ENCODE data around the gene STMN1. TPM values are rescaled to one million over a fixed set of nuclear protein-coding genes. Genes with fewer than 3 reads are reported as not detected.

The STMN1 gene
- total RNA-seq, 1 donor from 2014 or later: 91.8 TPM

DNA sequence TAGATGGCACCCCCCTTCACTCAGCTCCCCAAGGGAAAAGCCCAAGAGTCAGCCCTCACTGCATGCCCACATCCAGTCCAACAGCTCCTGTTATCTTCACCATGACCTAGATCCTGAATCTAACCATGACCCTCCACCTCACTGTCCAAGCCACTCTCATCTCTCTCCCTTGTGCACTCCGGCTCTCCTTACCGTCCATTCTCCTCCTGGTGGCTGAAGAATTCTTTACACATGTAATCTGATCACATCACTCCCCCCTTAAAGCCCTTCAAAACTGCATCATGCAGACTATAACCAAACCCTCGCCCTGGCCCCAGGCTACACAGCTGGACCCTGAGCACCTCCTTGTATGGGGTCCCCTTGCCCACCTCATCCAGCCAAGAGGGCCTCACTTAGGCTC is 16.7 kb downstream of the STMN1 start:
- Histone ChIP-seq H3K36me3 (no peaks in the 10 kb centered on the region), H3K4me3 (no peak overlapping the region), H3K27me3 (no peaks in the 10 kb centered on the region), H3K27ac (no peak overlapping the region), H3K9me3 (no peaks in the 10 kb centered on the region), H3K4me1 (peaks cover 41% of the 10 kb centered on the region)
- TF ChIP-seq, protein P1, sequence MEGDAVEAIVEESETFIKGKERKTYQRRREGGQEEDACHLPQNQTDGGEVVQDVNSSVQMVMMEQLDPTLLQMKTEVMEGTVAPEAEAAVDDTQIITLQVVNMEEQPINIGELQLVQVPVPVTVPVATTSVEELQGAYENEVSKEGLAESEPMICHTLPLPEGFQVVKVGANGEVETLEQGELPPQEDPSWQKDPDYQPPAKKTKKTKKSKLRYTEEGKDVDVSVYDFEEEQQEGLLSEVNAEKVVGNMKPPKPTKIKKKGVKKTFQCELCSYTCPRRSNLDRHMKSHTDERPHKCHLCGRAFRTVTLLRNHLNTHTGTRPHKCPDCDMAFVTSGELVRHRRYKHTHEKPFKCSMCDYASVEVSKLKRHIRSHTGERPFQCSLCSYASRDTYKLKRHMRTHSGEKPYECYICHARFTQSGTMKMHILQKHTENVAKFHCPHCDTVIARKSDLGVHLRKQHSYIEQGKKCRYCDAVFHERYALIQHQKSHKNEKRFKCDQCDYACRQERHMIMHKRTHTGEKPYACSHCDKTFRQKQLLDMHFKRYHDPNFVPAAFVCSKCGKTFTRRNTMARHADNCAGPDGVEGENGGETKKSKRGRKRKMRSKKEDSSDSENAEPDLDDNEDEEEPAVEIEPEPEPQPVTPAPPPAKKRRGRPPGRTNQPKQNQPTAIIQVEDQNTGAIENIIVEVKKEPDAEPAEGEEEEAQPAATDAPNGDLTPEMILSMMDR (IDR thresholded peaks at IDR 0.05): no peak
- TF ChIP-seq POLR2AphosphoS5 (IDR thresholded peaks at IDR 0.05; ENCODE audit: insufficient read depth in 1 of 2, low read depth in 1 of 2) (no peak), POLR2A (IDR thresholded peaks at IDR 0.05) (no peak)
- intact Hi-C loops (cut with DNase I): no loop called here
- DNase-seq (ENCODE audit: extremely low spot score in 2 of 2): no peak

DNA sequence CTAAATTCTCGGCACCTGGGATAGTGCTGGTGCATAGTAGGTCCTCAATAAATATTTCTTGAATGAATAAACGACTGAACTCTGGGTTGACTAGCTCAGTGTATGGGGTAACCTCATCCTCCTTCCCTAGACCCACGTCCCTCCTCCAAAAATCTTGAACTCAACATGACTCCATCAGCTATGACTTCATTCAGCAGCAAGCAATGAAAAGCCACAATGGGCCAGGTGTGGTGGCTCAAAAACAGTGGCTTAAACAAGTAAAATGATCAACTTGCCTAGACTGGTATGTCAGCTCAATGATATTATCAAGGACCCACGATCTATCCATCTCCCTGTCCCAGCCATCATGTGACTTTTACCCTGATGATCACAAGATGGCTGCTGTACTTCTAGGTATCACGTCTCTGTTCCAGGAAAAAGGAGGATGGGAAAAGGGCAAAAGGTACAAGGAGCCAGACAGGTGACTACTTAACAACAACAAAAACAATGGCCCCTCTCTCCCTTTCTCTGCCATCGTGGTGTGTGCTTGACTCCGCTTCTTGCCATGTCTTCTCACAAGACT is 17.7 kb downstream of the STMN1 start:
- Histone ChIP-seq H3K4me3 (no peak overlapping the region), H3K36me3 (no peaks in the 10 kb centered on the region), H3K27me3 (no peaks in the 10 kb centered on the region), H3K9me3 (no peaks in the 10 kb centered on the region), H3K27ac (no peak overlapping the region), H3K4me1 (peaks cover 41% of the 10 kb centered on the region)
- TF ChIP-seq POLR2AphosphoS5 (IDR thresholded peaks at IDR 0.05; ENCODE audit: insufficient read depth in 1 of 2, low read depth in 1 of 2) (no peak), POLR2A (IDR thresholded peaks at IDR 0.05) (no peak)
- TF ChIP-seq, protein P1 (IDR thresholded peaks at IDR 0.05): no peak
- intact Hi-C loops (cut with DNase I): no loop called here
- no peak for DNase-seq (ENCODE audit: extremely low spot score in 2 of 2)

DNA sequence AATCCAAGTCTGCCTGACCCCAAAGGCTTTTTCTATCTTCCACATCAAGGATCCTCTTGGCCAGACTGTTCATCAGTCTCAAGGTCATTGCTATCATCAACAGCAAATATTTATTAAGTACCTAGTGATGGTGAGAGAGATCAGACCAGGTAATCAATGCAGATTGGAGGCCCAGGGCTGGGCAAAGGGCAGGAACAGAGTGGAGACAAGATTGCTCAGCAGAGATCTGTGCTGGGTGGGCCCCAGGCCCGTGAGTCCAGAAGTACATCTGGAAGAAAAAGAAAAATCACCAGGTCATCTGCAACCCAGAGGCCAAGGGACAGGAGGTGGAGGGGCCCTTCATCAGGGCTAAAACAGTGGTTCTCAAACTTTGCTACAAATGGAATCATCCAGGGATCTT is 20.6 kb downstream of the STMN1 start:
- H3K36me3 ChIP-seq: no peaks in the 10 kb centered on the region
- H3K27ac ChIP-seq: no peak overlapping the region
- no peak overlapping the region for H3K4me3 ChIP-seq
- H3K4me1 ChIP-seq: peaks cover 13% of the 10 kb centered on the region
- DNase-seq (ENCODE audit: extremely low spot score in 2 of 2): no peak
- intact Hi-C loops (cut with DNase I): no loop called here
- no peaks in the 10 kb centered on the region for H3K9me3 ChIP-seq
- H3K27me3 ChIP-seq: no peaks in the 10 kb centered on the region
- TF ChIP-seq POLR2A (IDR thresholded peaks at IDR 0.05): no peak
- TF ChIP-seq, protein P1 (IDR thresholded peaks at IDR 0.05): no peak
- no peak for TF ChIP-seq POLR2AphosphoS5 (IDR thresholded peaks at IDR 0.05; ENCODE audit: insufficient read depth in 1 of 2, low read depth in 1 of 2)

DNA sequence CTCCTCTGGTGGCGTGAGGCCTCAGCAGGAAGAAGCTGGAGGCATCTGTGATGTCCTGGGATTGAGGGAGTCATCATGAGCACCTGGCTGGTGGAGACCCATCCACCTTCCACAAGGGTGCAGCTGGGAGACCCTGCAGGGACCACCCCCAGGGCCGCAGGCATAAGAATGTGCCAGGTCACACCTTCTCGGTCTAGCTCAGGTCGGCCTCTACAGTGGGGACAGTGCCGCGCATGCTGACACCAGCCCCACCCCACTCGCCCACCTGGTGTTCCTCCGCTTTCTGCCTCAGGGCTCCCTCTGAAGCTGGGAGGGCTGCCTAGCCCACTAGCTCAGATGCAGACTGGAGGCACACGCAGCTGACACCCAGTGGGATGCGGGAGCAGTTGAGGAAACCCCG is 25.0 kb downstream of the STMN1 start:
- DNase-seq (ENCODE audit: extremely low spot score in 2 of 2): no peak
- TF ChIP-seq POLR2A (IDR thresholded peaks at IDR 0.05) (no peak), POLR2AphosphoS5 (IDR thresholded peaks at IDR 0.05; ENCODE audit: insufficient read depth in 1 of 2, low read depth in 1 of 2) (no peak)
- TF ChIP-seq, protein P1 (IDR thresholded peaks at IDR 0.05): no peak
- intact Hi-C loops (cut with DNase I): no loop called here
- Histone ChIP-seq H3K4me1 (peaks cover 3% of the 10 kb centered on the region), H3K4me3 (no peak overlapping the region), H3K9me3 (no peaks in the 10 kb centered on the region), H3K27me3 (no peaks in the 10 kb centered on the region), H3K36me3 (no peaks in the 10 kb centered on the region), H3K27ac (no peak overlapping the region)

DNA sequence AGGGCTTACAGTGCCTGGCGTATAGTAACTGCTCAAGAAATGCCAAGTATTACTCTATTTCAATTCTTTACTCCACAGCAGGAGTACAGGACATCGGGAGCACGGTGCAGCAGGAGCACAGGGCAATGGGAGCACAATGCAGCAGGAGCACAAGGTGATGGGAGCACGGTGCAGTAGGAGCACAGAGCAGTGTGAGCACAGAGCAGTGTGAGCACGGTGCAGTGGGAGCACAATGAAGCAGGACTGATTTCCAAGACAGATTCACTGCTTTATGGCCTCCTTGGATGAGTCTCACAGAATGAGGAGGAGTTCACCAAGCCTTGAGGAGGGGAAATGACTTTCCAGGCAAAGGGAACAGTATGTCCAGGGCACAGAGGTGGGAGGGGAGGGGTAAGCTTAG is 25.7 kb downstream of the STMN1 start:
- Histone ChIP-seq H3K27me3 (no peaks in the 10 kb centered on the region), H3K4me1 (peaks cover 10% of the 10 kb centered on the region), H3K36me3 (no peaks in the 10 kb centered on the region), H3K9me3 (no peaks in the 10 kb centered on the region), H3K4me3 (no peak overlapping the region), H3K27ac (no peak overlapping the region)
- no peak for DNase-seq (ENCODE audit: extremely low spot score in 2 of 2)
- TF ChIP-seq, protein P1 (IDR thresholded peaks at IDR 0.05): no peak
- TF ChIP-seq POLR2A (IDR thresholded peaks at IDR 0.05): no peak
- no peak for TF ChIP-seq POLR2AphosphoS5 (IDR thresholded peaks at IDR 0.05; ENCODE audit: insufficient read depth in 1 of 2, low read depth in 1 of 2)
- intact Hi-C loops (cut with DNase I): no loop called here
